Naive thymus-derived CD4-positive, alpha-beta T cell (primary cell): ENCODE measurements around the gene SYNRG. TPM values are rescaled to one million over a fixed set of nuclear protein-coding genes. Genes with fewer than 3 reads are reported as not detected.

Experiments used
- ATAC-seq: fragments of 150-1000 bp; cut with Tn5 transposase; 2 replicates; pipeline ENCODE4 v1.10.0; 2021; ENCODE audit warnings: mild to moderate bottlenecking, moderate library complexity
- CTCF ChIA-PET: fragments of 350-600 bp; sonication (Branson Sonifier 250); formaldehyde crosslinking; loops from one replicate; lab custom pipeline; 2021; ENCODE audit warnings: antibody characterized with exemption; lab: Charles Lee
- POLR2A ChIA-PET: fragments of 350-600 bp; sonication (Branson Sonifier 250); formaldehyde crosslinking; loops from one replicate; lab custom pipeline; 2021; ENCODE audit warnings: antibody characterized with exemption, inconsistent platforms; lab: Charles Lee
- DNase-seq, 9 donors: peaks; one replicate each; pipeline versions ENCODE4 v3.0.0 to v3.0.0-alpha.2; 2020 to 2022; ENCODE audit warnings: mixed read lengths in 1 of 9
- H3K27ac ChIP-seq: one replicate; pipeline ENCODE4 v1.7.0; 2013; ENCODE audit warnings: mild to moderate bottlenecking, low read depth, low read length, moderate library complexity
- H3K27me3 ChIP-seq, 2 donors: one replicate each; pipeline ENCODE4 v1.7.0; 2013; ENCODE audit warnings: low read length in 2 of 2, mild to moderate bottlenecking in 2 of 2, moderate library complexity in 2 of 2; ENCODE audit not compliant: control insufficient read depth in 2 of 2, insufficient read depth in 2 of 2
- H3K36me3 ChIP-seq, 3 experiments: 1 replicate in 2 of 3; 2 replicates in 1 of 3; pipeline ENCODE4 v1.7.0; 2013; ENCODE audit warnings: low read length in 3 of 3, mild to moderate bottlenecking in 3 of 3, moderate library complexity in 1 of 3; ENCODE audit not compliant: insufficient read depth in 3 of 3, control insufficient read depth in 2 of 3
- H3K4me1 ChIP-seq, 2 donors: one replicate each; pipeline ENCODE4 v1.7.0; 2013; ENCODE audit warnings: low read length in 2 of 2, mild to moderate bottlenecking in 2 of 2, moderate library complexity in 1 of 2; ENCODE audit not compliant: control insufficient read depth in 2 of 2, insufficient read depth in 2 of 2
- H3K4me3 ChIP-seq: 2 replicates; pipeline ENCODE4 v1.7.0; 2013; ENCODE audit warnings: mild to moderate bottlenecking, low read length
- H3K9me3 ChIP-seq, 3 experiments: 1 replicate in 2 of 3; 2 replicates in 1 of 3; pipeline ENCODE4 v1.7.0; 2013; ENCODE audit warnings: low read length in 3 of 3; ENCODE audit not compliant: control insufficient read depth in 2 of 3
- H3K27ac Mint-ChIP-seq, 9 donors: one replicate each; pipeline ENCODE4 v1.8.0; 2020 to 2022; ENCODE audit warnings: mixed read lengths in 9 of 9, mild to moderate bottlenecking in 8 of 9, moderate library complexity in 5 of 9, inconsistent platforms in 2 of 9
- H3K27me3 Mint-ChIP-seq, 5 donors: one replicate each; pipeline ENCODE4 v1.8.0; 2021 to 2022; ENCODE audit warnings: mixed read lengths in 5 of 5, mild to moderate bottlenecking in 1 of 5
- H3K36me3 Mint-ChIP-seq, 5 donors: one replicate each; pipeline ENCODE4 v1.8.0; 2020 to 2022; ENCODE audit warnings: mixed read lengths in 5 of 5, mild to moderate bottlenecking in 3 of 5, inconsistent platforms in 1 of 5
- H3K4me1 Mint-ChIP-seq, 7 donors: one replicate each; pipeline ENCODE4 v1.8.0; 2020 to 2022; ENCODE audit warnings: mixed read lengths in 7 of 7, mild to moderate bottlenecking in 3 of 7, inconsistent platforms in 1 of 7
- H3K4me3 Mint-ChIP-seq, 10 donors: one replicate each; pipeline ENCODE4 v1.8.0; 2020 to 2022; ENCODE audit warnings: mild to moderate bottlenecking in 10 of 10, mixed read lengths in 10 of 10, moderate library complexity in 6 of 10, inconsistent platforms in 2 of 10
- H3K9me3 Mint-ChIP-seq, 11 donors: one replicate each; pipeline ENCODE4 v1.8.0; 2020 to 2022; ENCODE audit warnings: mixed read lengths in 11 of 11, mild to moderate bottlenecking in 4 of 11, inconsistent platforms in 1 of 11, moderate library complexity in 1 of 11
- intact Hi-C, 2 donors: fragments of 100-400 bp; cut with micrococcal nuclease; formaldehyde crosslinking; loops; one replicate each; pipeline ENCODE4 v1.15.1; 2023
- polyA plus RNA-seq, 2 donors: library from polyadenylated mRNA; unstranded; fragments of 300-500 nt; fragmentation: Illumina TruSeq; gene quantifications; one replicate each; pipeline ENCODE4 v1.2.3, GENCODE V29; 2021
- total RNA-seq, 6 experiments: library from RNA in 5 of 6; stranded (reverse) in 5 of 6; gene quantifications; 1 replicate in 5 of 6; 2 replicates in 1 of 6; pipeline ENCODE4 v1.2.3 and lab custom pipeline; 2021 to 2026

Gene SYNRG
- total and polyA plus RNA-seq, 7 experiments from 2014 or later, result 70.9 to 146 (median 100) TPM

GRCh38 chr17:37476431-37477120, 132.6 kb downstream of the SYNRG start:
- Histone ChIP-seq H3K4me3 (no peak overlapping the region), H3K4me1 (no peaks in the 10 kb centered on the region), H3K27me3 (no peaks in the 10 kb centered on the region), H3K9me3 (no peaks in the 10 kb centered on the region), H3K27ac (no peak overlapping the region), H3K36me3 (peaks cover 6 to 58% (median 15%) of the 10 kb centered on the region in 3 experiments)
- intact Hi-C loops, result no loop called here
- CTCF ChIA-PET, result no interaction called here
- Mint-ChIP-seq H3K4me1 (no peaks in the 10 kb centered on the region), H3K9me3 (no peaks in the 10 kb centered on the region), H3K4me3 (no peak overlapping the region), H3K27ac (peak overlapping the region in 1 of 9 donors; percentile 63), H3K36me3 (peaks cover 4 to 44% (median 17%) of the 10 kb centered on the region in 5 donors), H3K27me3 (no peaks in the 10 kb centered on the region)
- POLR2A ChIA-PET, result no interaction called here
- ATAC-seq (no peak), DNase-seq (no peak)

GRCh38 chr17:37475731-37476420, 133.3 kb downstream of the SYNRG start:
- no peaks in the 10 kb centered on the region for H3K9me3 Mint-ChIP-seq
- no peaks in the 10 kb centered on the region for H3K27me3 ChIP-seq
- ChIA-PET POLR2A (no interaction called here), CTCF (no interaction called here)
- H3K4me1 ChIP-seq, result no peaks in the 10 kb centered on the region
- peaks cover 6 to 61% (median 15%) of the 10 kb centered on the region in 3 experiments for H3K36me3 ChIP-seq
- peaks cover 7 to 49% (median 22%) of the 10 kb centered on the region in 5 donors for H3K36me3 Mint-ChIP-seq
- DNase-seq (no peak), ATAC-seq (peak; percentile 29)
- peak overlapping the region in 1 of 9 donors; percentile 19 for H3K27ac Mint-ChIP-seq
- no peaks in the 10 kb centered on the region for H3K9me3 ChIP-seq
- H3K4me1 Mint-ChIP-seq, result no peaks in the 10 kb centered on the region
- no peak overlapping the region for H3K4me3 ChIP-seq
- intact Hi-C loops, result no loop called here
- H3K4me3 Mint-ChIP-seq, result no peak overlapping the region
- no peaks in the 10 kb centered on the region for H3K27me3 Mint-ChIP-seq
- H3K27ac ChIP-seq, result no peak overlapping the region

- no peaks in the 10 kb centered on the region for H3K9me3 ChIP-seq
- Mint-ChIP-seq H3K4me3 (no peak overlapping the region), H3K27me3 (no peaks in the 10 kb centered on the region), H3K4me1 (peaks cover 0 to 13% (median 0%) of the 10 kb centered on the region in 7 donors), H3K9me3 (no peaks in the 10 kb centered on the region), H3K36me3 (peaks cover 14 to 56% (median 34%) of the 10 kb centered on the region in 5 donors), H3K27ac (peak overlapping the region in 2 of 9 donors; percentile 34 to 38)
- no peak overlapping the region for H3K27ac ChIP-seq
- ATAC-seq, result no peak
- H3K27me3 ChIP-seq, result no peaks in the 10 kb centered on the region
- H3K36me3 ChIP-seq, result peaks cover 0 to 50% (median 9%) of the 10 kb centered on the region in 3 experiments
- POLR2A ChIA-PET, result interaction anchor here (0.6 kb wide), 1 partner anchor 165 kb away, joined by 3 read pairs; no protein-coding TSS in a partner anchor
- no peaks in the 10 kb centered on the region for H3K4me1 ChIP-seq
- no peak overlapping the region for H3K4me3 ChIP-seq
- intact Hi-C loops, result no loop called here
- no peak for DNase-seq
- CTCF ChIA-PET, result no interaction called here
Measured at GRCh38 chr17:37470181-37470580, 139.0 kb downstream of the SYNRG start.

GRCh38 chr17:37466471-37466870, 142.7 kb downstream of the SYNRG start:
- Mint-ChIP-seq H3K27me3 (no peaks in the 10 kb centered on the region), H3K27ac (peak overlapping the region in 2 of 9 donors; percentile 27 to 36), H3K36me3 (peaks cover 17 to 49% (median 31%) of the 10 kb centered on the region in 5 donors), H3K4me1 (peaks cover 0 to 16% (median 0%) of the 10 kb centered on the region in 7 donors), H3K9me3 (no peaks in the 10 kb centered on the region), H3K4me3 (no peak overlapping the region)
- H3K4me1 ChIP-seq, result no peaks in the 10 kb centered on the region
- ATAC-seq (no peak), DNase-seq (no peak)
- H3K27ac ChIP-seq, result no peak overlapping the region
- ChIA-PET POLR2A (no interaction called here), CTCF (no interaction called here)
- H3K4me3 ChIP-seq, result no peak overlapping the region
- H3K9me3 ChIP-seq, result no peaks in the 10 kb centered on the region
- peaks cover 0 to 33% (median 0%) of the 10 kb centered on the region in 3 experiments for H3K36me3 ChIP-seq
- intact Hi-C loops, result no loop called here
- no peaks in the 10 kb centered on the region for H3K27me3 ChIP-seq

GRCh38 chr17:37465069-37465616, 144.1 kb downstream of the SYNRG start:
- Histone ChIP-seq H3K36me3 (peaks cover 0 to 29% (median 0%) of the 10 kb centered on the region in 3 experiments), H3K4me3 (no peak overlapping the region), H3K27ac (no peak overlapping the region), H3K27me3 (no peaks in the 10 kb centered on the region), H3K9me3 (no peaks in the 10 kb centered on the region), H3K4me1 (no peaks in the 10 kb centered on the region)
- CTCF ChIA-PET, result no interaction called here
- Mint-ChIP-seq H3K27me3 (no peaks in the 10 kb centered on the region), H3K9me3 (no peaks in the 10 kb centered on the region), H3K4me3 (no peak overlapping the region), H3K27ac (no peak overlapping the region), H3K4me1 (peaks cover 0 to 22% (median 0%) of the 10 kb centered on the region in 7 donors), H3K36me3 (peaks cover 8 to 44% (median 26%) of the 10 kb centered on the region in 5 donors)
- POLR2A ChIA-PET, result interaction anchor here (1.0 kb wide), 1 partner anchor 26 kb away, joined by 3 read pairs; no protein-coding TSS in a partner anchor
- DNase-seq, result no peak
- intact Hi-C loops, result no loop called here
- no peak for ATAC-seq
